GM19240 (cell line): ENCODE measurements around the gene JCAD.

Source experiments
- DNase-seq: peaks from one replicate; pipeline ENCODE4 v3.0.0; 2011; ENCODE audit warnings: low spot score; ENCODE audit not compliant: insufficient read length

Gene JCAD

DNA sequence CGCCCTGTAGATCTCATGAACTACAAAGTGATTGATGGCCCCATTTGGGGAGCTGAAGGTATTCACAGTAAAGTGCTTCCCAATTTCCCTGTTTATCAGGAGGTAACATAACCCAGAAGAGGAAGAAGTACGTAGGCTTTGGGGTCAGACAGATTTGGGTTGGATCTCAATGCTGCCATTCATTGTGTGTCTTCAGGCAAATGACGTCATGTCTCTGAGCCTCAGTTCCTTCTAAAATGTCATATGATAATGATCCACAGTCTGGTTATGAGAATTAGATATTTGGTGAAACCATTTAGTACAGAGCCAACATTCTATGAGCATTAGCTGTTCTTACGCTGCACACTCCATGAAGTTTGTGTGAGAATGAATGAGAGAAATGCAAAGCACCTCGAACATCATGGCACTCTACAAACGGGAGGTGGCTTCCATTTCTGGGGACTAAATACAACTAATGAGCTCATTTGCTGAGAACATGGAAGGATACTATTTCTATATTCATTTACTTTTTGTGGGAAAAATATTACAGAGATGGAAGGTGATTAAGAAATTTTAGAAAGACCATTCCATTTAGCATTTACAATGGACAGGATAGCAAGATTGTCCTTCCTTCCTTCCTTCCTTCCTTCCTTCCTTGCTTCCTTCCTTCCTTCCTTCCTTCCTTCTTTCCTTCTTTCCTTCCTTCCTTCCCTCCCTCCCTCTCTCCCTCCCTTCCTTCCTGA lies 13.8 kb upstream of the JCAD start:
- no peak for DNase-seq

DNA sequence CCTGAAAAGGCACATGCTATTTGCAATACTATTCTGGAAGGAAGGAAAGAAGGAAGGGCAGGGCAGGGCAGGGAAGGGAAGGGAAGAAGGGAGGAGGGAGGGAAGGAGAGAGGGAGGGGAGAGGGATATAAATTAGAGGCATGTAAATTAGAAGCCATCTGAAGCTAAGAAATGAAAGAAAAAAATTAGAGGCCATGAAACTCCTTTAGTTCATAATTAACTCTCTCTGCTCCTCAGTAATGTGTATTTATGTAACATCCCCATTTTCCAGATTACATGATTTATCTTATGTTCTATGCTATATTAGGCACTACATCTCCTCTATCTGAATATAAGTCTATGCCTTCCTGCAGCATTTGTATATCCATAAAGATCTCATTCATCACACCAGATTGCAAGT lies 12.7 kb upstream of the JCAD start:
- no peak for DNase-seq

DNA sequence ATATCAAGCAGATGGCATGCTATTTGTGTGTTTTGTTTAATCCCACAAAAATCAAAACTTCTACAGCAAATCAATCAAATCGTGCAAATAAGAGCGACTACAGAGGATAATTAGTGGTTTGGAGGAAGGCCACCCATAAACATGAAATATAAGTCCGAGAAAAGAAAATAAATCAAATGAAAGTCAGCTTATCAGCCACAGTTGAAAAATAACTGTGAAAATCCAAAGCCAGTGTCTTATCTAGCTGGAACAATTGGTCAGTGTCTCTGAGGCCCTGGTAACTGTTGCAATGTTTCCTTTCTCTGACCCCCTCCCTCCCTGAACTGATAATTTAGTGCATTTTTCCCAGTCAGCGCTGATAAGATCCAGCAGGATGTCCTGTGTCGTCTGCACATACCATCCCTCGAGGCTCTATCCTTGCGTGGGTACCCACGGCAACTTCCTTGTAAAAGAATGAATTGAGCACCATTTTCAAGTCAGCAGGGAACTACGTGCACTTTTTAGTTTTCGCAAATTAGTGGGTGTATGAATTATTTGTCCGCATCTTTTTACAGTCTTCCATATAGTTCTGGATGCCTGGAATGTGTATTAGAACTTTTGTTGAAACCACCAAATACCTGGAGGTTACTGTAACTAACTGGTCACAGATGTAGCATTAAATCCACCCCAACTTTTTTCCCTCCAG lies 10.8 kb upstream of the JCAD start:
- DNase-seq: no peak

DNA sequence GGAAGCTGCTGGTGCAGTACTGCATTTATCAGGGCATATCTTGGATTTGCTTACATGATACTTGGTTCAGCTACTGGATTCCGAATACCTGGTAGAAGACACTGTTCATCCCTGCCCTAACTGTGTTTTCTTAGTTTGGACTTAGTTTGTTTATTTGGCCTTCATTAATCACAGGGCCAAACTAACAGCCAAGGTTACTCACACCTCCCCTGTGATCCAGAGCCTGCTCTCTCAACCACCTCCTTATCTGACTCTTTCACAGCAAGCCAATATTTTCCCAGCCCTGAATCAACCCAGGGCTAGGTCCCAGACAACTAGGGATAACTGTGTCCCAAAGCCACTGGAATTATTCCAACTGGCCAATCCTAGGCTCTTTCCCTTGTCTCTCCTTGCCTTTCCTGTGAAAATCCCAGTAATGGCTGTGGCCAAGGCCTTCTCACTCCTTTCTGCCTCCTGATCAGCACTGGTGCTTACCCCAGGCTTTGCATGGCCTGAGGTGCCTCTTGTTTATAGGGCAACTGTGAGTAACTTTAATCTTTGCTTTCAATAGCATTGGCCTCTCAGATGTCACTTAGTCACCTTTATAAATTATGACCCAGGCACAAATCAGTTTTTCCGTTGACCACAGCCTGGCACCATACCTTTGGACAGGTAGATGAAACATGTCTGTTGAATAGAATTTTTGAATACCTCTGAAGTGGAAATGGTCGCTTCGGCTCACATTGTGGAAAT lies 9.3 kb upstream of the JCAD start:
- no peak for DNase-seq

DNA sequence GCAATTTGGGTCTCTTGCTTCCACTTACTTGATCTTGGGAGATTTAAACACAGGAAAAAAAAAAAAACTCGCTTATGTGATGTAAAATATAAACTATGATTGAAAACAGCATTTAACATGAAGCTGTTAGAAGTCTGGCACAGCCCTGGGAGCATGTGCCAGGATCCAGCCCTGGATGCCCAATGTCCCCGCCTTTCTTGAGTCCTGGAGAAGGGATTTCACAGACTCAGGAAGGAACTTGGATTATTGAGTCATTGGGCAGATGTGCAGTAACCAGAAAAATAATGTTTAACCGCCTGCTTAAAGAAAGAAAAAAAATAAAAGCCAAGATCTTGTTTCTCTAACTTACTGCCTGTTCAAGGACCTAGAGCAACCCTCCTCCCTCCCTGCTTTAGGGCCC lies 3.7 kb upstream of the JCAD start:
- no peak for DNase-seq

DNA sequence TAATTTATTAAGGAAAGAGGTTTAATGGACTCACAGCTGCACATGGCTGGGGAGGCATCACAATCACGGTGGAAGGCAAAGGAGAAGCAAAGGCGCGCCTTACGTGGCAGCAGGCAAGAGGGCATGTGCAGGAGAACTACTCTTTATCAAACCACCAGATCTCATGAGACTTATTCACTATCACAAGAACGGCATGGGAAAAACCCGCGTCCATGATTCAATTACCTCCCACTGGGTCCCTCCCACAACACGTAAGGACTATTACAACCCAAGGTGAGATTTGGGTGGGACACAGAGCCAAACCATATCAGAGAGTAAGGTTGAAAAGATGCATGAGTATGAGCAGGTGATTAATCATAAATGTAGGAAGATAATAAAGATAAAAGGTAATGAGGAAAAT lies 3.2 kb upstream of the JCAD start:
- DNase-seq: no peak

DNA sequence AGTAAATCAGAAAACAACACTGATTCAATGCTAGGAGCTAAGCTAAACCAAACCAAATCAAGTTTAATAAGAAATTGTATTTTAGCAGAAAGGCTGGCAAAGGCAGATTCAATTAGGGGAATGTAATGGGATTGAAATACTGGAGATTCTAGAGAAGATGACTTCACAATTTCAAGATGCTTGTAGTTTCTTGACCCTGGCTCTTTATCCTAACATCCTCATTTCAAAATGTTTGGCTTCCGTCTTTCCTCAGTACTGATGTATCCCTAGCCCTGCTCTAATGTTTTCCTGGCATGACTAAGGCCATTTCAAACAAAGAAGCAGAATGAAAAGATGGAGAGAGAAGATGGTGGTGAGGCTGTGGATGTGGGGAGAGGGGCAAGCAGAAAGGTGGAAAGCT lies 2.7 kb upstream of the JCAD start:
- no peak for DNase-seq

DNA sequence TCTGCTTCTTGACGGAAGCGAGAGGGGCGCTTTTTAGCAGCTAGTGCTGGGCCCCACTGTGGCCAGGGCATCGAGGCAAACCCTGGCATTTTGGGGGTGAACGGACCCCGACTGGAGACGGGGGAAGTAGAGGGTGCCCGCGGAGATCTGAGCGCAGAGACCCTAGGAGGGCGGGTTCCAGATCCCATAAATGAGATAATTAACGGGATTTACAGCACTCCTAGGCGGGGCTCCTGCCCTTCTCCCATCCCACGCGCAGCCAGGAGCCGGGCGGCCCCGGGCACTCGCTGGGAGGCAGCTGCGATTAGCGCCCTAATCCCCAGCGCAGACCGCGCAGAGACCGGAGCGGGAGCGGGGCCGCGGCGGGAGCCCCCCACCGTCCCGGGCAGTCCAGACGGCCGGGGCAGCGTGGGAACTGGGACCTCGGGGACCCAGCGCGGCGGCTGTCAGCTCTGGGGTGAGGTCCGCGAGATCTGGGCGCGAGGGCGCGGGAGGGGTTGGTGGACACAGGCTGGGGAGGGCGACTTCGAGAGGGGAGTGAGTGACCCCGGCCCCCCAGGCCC lies 735 bp downstream of the JCAD start:
- no peak for DNase-seq

DNA sequence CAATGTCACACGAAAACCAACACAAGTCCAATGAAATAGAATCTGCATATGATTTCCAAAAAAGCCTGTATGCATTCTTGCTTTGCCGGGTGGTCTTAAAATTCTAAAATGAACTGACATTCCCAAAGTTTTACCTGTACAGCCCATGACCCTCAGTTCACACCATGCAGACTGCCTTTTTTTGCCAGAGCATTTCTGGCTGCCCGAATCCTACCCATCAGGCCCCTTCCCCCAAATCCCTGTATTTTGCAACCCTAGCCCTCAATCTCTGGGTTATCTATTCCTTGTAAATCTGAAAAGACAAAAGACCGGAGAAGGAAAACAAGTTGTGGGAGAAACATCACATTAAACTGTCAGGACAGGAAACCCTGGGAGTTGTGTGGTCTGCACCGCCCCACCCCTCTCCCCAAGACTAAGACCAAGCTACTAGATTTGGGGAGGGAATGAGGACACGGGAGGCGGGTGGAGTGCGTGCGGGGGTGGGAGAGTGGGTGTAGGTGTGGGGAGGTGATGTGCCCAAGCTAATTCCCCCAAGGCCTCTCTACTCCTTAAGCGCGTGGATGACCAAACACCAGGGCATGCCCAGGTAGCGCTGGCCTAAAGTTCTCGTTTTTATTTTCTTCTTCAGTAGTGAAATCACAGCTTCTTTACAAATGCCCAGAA lies 1.4 kb downstream of the JCAD start:
- DNase-seq: no peak

DNA sequence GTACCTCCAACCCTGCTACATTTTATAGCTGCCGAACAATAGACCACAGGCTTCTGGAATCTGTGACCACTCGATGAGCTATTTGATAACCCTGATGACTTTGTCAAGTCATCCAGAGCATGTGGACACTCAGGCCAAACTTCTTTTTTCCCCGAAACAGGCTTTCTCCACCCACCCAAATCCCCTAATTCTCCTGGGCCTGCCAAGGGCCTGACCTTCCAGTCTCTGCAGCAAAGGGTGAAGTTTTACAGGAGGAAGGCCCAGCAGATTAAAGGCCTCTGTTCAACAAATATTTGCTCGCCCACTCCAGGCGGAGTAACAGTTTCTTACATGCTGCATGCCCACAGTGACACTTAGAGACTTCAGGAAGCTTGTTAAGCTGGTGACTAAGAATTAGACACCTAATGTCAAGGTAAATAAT lies 2.0 kb downstream of the JCAD start:
- no peak for DNase-seq

DNA sequence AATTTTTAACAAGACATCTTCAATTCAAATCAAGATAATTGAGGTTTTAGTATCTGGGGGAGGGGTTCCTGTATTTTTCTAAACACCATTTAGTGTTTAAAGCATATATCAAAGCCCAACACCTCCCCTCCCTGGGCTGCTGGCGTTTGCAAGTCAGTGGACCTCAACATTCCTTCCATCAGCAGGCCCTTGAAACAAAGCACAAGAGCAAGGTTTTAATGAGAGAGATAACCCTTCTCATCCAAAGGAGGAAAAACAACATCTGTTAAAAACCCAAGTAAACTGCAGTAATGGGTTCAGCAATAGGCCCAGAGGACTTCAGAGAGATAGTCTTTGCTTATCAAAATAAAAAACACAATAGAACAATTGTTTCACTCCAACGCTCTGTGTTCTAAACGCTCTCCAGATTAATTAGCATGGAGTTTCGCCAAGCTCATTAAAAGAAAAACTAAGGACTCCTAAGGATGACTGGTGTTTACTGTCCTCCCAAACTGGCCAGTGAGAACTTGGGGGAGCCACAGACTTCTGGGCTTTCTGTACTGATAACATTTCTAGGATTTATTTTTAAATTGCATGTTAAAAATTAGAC lies 2.5 kb downstream of the JCAD start:
- DNase-seq: no peak

DNA sequence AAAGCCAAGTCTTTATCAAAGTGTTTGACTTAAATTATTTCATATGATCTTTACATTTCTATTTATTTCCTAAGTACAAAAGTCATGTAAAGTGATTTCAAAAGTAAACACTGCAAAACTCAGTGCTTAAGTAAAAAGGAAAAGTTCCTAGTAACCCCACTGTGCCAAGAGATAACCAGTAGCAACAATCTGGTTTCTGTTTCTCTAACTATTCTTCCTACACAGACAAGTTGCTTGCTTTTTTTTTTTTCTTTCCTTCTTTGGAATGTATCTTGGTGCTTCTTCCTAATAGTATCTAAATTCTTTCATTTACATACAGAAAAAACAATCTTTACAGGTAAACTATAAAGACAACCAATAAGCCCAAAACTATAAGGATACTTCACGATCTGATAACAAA lies 3.1 kb downstream of the JCAD start:
- no peak for DNase-seq

DNA sequence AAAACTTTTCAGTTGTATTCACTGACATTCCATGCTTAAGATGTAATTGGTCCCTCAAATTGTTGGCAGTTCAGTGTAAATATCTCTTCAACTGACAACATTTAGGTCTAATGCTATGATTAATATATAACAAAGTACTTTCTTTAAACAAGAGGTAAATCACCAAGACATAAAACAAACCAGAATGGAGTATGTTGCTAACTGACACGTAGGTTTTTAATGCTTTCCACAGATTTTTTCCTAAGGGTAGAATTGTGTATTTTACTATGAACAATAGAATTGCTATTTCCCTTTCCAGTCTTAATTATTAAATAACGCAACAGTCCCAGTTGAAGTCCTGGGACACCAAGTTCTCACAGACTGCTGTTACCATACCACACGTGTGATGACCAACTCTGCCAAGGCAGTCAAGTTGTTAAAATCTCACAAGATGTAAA lies 4.1 kb downstream of the JCAD start:
- no peak for DNase-seq

DNA sequence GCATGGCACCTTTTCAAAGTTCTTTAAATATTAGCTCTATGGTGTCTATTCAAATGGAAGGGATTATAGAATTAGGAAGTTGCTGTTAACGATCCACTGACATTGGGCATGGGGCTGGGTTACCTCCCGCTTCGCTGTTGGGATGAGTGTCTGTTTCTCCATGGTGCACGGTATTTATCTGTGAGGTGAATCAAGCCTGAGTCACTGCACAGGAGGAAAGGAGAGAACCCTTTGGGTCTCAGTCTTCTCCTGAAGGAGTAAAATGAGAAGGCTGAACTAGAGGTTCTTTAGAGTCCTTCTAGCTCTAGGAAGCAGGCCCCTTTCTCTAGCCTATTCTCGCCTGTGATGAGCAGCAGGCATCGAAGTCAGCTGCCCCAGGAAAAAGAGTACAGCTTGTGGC lies 7.3 kb downstream of the JCAD start:
- no peak for DNase-seq

DNA sequence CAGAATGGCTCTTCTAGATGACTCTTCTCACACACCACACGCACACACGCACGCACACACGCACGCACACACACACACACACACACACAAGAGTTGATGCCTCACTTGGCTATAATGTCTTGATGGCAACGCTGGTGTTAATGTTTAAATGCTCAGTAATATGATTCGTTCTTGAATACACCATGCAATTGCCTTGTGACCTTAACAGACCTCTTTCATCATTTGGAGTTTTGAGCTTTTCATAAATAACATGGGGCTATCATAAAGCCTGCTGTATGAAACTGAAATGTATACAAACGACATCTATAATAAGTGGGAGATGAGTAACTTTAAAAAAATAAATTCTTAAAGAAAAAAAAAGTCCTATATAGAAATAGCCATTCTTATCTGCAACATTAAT lies 8.2 kb downstream of the JCAD start:
- DNase-seq: no peak

DNA sequence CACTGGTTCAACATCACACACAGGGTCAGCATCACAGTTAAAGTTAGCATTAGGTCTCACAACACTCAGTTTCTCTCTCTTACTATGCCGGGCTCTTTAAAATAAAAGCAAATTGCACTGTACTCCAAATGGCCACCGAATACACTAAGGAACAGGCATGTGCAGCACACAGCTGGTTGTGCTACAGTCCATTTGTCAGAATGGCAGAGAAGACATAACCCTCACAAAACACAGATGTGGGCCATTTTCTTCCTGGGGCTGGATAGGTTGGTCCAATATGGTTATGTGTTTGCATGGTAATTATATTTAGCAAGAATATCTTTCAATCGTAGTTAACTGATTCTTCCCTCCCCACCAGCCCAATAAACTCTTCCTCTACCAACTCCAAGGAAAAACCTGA lies 9.0 kb downstream of the JCAD start:
- DNase-seq: no peak

DNA sequence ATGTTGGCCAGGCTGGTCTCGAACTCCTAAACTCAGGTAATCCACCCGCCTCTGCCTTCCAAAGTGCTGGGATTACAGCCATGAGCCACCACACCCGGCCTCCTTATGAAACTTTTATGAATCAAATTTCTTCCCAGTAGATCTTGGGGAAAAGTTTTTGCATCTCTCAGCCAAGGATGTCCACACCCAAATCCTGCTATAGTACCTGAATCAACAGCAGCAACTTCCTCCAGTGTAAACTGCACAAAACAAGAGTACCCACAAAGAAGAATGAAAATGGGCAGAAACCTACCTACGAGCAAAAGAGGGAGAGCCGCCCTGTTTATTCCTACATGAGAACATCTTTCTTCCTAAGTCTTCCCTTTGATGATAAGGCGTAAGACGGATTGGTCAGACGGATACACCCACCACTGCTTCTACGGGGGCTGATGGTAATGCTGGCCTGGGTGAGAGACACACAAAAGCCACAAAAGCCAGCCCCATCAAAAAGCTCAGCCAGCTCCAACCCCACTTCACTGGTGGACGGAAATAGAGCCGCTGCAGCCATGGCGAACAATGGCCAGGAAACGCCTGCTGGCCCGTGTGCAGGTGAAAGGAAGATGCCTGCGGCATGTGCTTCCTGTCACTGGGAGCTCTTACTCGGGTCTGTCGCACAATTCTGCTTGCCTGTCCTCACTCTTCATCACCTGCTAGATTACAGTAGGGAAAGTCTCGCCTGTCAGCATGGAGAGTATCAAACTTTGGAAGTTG lies 10.4 kb downstream of the JCAD start:
- no peak for DNase-seq

DNA sequence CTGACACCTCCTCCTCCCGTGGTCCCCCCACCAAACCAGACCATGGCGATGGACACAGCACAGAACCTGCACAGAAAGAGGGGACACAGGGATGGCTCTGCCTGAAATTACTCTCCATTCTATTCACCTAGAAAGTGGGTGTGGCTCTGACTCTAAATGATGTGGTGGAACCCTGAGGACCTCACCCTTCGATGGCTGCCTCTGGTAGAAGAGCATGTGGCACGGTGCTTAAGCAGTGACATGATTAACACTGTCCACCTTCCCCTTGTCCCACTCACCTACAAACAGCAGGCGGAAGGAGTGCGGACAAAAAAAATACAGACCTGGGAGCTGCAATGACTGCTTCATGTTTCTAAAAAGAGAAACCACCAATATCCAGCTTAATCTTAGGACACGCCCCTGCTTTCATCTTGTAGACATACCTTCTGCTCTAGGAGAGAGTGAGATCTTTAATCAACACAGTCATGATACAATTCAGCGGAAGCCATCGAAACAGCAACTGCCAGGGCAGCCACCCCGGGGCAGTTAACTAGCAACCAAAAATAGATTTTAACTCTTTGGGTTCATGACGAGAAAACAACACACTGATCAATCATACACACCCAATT lies 11.4 kb downstream of the JCAD start:
- DNase-seq: no peak

DNA sequence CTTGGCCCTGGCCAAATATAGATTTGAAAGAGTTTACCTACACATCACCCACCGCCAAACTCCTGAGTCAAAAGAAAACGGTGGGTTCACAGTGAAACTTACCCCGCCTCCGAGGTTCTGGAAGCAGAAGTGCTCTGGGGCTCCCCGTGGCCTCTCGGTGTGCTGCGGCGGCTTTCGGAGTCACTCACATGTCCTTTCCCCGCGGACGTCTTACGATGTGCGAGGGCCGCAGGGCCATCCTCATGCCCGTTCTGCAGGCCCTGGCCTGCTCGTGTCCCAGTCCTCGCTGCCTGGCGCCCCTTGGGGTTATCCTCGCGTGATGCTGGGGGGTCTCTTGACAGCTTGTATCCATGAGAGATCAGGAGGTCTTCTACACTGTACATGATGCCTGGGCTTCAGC lies 12.0 kb downstream of the JCAD start:
- no peak for DNase-seq

DNA sequence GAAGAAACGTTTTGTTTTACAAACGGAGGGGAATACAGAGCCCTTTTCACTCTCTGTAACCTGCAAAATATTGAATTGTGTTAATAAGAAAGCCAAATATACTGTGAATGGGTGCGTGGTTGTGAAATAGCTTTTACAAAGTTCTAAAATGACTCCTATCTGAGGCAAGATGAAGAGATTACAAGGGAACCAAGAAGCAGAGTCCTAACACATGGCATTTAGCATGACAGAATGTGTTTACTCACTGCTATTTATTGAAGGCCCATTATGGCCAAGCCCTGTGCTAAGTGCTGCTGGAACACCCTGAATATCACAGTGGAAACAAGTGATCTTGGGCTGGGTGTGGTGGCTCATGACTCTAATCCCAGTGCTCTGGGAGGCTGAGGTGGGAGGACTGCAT lies 12.9 kb downstream of the JCAD start:
- DNase-seq: no peak
